Left ventricle myocardium inferior (tissue), 1 donor: ENCODE results near the gene DISP2. TPM values are rescaled to one million over a fixed set of nuclear protein-coding genes. Genes with fewer than 3 reads are reported as not detected.

Experiments
- DNase-seq: peaks from one replicate; pipeline ENCODE4 v3.0.0-alpha.2; 2020
- H3K27ac ChIP-seq: fragments of 200-600 bp; replicated peaks from 2 replicates; pipeline ENCODE4 v1.8.0; 2021
- H3K27me3 ChIP-seq: fragments of 200-600 bp; 2 replicates; pipeline ENCODE4 v1.8.0; 2021; ENCODE audit warnings: low read depth
- H3K36me3 ChIP-seq: fragments of 200-600 bp; 2 replicates; pipeline ENCODE4 v1.8.0; 2021
- H3K4me1 ChIP-seq: fragments of 200-600 bp; 2 replicates; pipeline ENCODE4 v1.8.0; 2021
- H3K4me3 ChIP-seq: fragments of 200-600 bp; 2 replicates; pipeline ENCODE4 v1.8.0; 2021; ENCODE audit warnings: mild to moderate bottlenecking, moderate library complexity
- H3K9me3 ChIP-seq: fragments of 200-600 bp; replicated peaks from 2 replicates; pipeline ENCODE4 v1.8.0; 2021
- CTCF ChIP-seq: fragments of 200-600 bp; IDR thresholded peaks from 2 replicates; pipeline ENCODE4 v1.8.0; 2021; ENCODE audit warnings: antibody characterized with exemption, mild to moderate bottlenecking, borderline replicate concordance
- intact Hi-C: fragments of 100-400 bp; cut with micrococcal nuclease; formaldehyde crosslinking; loops from one replicate; pipeline ENCODE4 v1.11.0; 2022
- total RNA-seq: library from RNA; stranded (reverse); fragmentation: NEBNext Ultra II Directional; extraction: Animal tissue kit (Norgen Biotek cat#: 25700); gene quantifications from one replicate; pipeline ENCODE4 v1.2.1, GENCODE V29; 2021
- donor health status: DM: no; HTN: yes; CAD: no; lungs with severe emphysema.

The DISP2 gene
- total RNA-seq, 1 donor from 2014 or later = 3.0 TPM

GRCh38 chr15:40345867-40346578 lies 12.0 kb upstream of the DISP2 start:
- no peak overlapping the region for H3K27ac ChIP-seq
- TF ChIP-seq CTCF = no peak
- H3K4me1 ChIP-seq = peaks cover 50% of the 10 kb centered on the region
- no peak for DNase-seq
- intact Hi-C loops = loop anchor here (10.0 kb wide), 1 partner anchor 79 kb away; no protein-coding TSS in a partner anchor
- no peaks in the 10 kb centered on the region for H3K36me3 ChIP-seq
- H3K9me3 ChIP-seq = no peaks in the 10 kb centered on the region
- H3K4me3 ChIP-seq = no peak overlapping the region
- no peaks in the 10 kb centered on the region for H3K27me3 ChIP-seq

- Histone ChIP-seq H3K36me3 (no peaks in the 10 kb centered on the region), H3K9me3 (no peaks in the 10 kb centered on the region), H3K27me3 (no peaks in the 10 kb centered on the region), H3K27ac (no peak overlapping the region), H3K4me3 (no peak overlapping the region), H3K4me1 (peaks cover 41% of the 10 kb centered on the region)
- intact Hi-C loops = loop anchor here (10.0 kb wide), 1 partner anchor 78 kb away; no protein-coding TSS in a partner anchor
- no peak for DNase-seq
- no peak for TF ChIP-seq CTCF
Measured at GRCh38 chr15:40346579-40347558, 11.2 kb upstream of the DISP2 start.

- DNase-seq = no peak
- peaks cover 32% of the 10 kb centered on the region for H3K4me1 ChIP-seq
- intact Hi-C loops = loop anchor here (10.0 kb wide), 1 partner anchor 77 kb away; no protein-coding TSS in a partner anchor
Measured at GRCh38 chr15:40347559-40348473, 10.2 kb upstream of the DISP2 start.

GRCh38 chr15:40348474-40348870 lies 9.5 kb upstream of the DISP2 start:
- TF ChIP-seq CTCF = no peak
- DNase-seq = no peak

More at GRCh38 chr15:40347559-40348473, 10.2 kb upstream of the DISP2 start:
- Histone ChIP-seq H3K4me3 (no peak overlapping the region), H3K9me3 (no peaks in the 10 kb centered on the region), H3K27me3 (no peaks in the 10 kb centered on the region), H3K36me3 (no peaks in the 10 kb centered on the region), H3K27ac (no peak overlapping the region)
- TF ChIP-seq CTCF = no peak

More at GRCh38 chr15:40348474-40348870, 9.5 kb upstream of the DISP2 start:
- H3K9me3 ChIP-seq = no peaks in the 10 kb centered on the region
- H3K36me3 ChIP-seq = no peaks in the 10 kb centered on the region
- intact Hi-C loops = loop anchor here (10.0 kb wide), 1 partner anchor 76 kb away; no protein-coding TSS in a partner anchor
- peaks cover 26% of the 10 kb centered on the region for H3K4me1 ChIP-seq
- H3K27me3 ChIP-seq = no peaks in the 10 kb centered on the region
- H3K4me3 ChIP-seq = no peak overlapping the region
- H3K27ac ChIP-seq = no peak overlapping the region
